GM18870 (cell line): Measurements from ENCODE around the gene TLN1.

Source experiments
- ATAC-seq: cut with Tn5 transposase; IDR thresholded peaks from one replicate; pipeline ENCODE4 v1.9.1; 2021; ENCODE audit warnings: moderate library complexity; ENCODE audit not compliant: unreplicated experiment

The TLN1 gene

GRCh38 chr9:35753466-35753865, 21.5 kb upstream of the TLN1 start:
- ATAC-seq, result no peak

DNA sequence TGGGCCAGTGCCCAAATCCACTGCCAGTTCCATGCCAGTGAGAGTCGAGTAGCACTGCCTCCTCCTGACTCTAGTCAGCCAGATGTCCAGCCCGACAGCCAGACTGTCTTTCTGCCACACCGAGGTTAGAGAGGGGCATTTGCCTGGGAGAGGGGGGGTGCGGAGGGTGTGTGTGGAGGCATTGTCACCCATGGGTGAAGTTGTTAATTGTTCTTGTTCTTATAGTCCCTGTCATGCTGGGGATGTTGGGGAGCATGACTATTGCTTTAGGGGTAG, 18.2 kb upstream of the TLN1 start:
- ATAC-seq, result no peak

DNA sequence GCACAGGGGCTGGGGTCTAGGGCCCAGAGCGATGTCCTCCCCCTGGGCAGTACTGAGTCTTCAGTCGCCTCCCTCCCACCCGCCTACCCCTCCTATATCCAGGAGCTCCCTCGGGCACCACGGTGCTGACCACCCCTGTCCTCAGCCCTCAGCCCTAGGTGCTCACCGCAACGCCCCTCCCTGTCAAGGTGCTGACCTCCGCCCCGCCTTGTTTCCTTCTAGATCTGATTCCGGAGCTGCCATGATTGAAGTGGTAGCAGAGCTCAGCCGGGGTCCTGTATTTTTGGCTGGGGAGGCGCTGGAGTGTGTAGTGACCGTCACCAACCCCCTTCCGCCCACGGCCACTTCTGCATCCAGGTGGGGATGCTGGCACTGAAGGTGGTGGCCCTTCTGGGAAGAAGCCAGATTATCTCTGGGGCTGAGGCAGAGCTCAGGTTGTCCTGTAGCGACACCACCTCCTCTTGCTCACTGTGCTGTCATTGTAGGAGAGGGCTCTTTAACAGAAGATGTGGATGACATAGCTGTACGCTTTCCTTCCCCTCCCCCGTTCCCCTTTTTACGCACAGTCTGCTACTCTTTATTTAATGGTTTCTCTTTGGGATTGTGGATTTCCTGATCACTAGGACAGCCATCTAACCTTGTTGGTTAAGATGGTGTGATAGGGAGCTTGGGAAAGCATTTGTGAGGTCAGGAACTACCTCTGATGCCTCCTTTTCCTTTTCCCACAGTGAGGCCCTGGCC, 17.7 kb upstream of the TLN1 start:
- ATAC-seq, result no peak

DNA sequence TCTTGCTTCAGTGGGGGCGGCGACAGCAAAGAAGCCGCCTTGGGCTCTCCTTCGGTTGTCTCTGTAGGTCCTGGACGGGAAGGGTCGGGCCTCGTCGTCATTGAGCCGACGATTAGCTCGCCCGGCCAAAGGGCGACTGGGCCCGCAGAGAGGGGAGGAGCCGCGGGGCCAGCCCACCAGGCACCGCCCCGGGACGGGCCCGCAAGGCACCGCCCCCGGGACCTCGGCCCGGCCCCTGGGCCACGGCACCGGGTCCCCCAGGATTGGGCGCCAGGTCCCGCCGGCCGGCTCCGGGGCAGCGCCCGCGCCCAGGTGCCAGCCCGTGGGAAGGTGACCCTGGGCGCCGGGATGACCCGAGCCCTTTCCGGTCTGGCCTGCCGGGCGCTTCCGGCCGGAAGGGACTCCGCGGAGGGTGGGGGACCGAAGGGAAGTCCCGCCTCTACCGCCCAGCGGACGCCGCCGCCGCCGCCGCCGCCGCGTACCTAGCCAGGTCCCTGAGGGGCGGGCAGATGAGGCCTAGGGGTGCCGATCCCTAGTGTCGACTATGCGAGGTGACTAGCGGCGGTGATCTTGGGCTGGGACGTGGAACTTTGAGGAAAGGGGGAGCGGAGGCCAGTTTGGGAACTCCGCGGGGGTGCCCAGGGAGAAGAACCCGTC, 17.0 kb upstream of the TLN1 start, which contains the start of the genes GBA2 and RGP1:
Gene GBA2, minus strand, starts transcription at position 371 of the 657 bp plus-strand sequence. CDS start 524 bp downstream, outside the sequence.
Gene RGP1, plus strand, starts transcription at position 430 of the 657 bp plus-strand sequence. CDS start 469 bp downstream, outside the sequence.
- ATAC-seq, result no peak

DNA sequence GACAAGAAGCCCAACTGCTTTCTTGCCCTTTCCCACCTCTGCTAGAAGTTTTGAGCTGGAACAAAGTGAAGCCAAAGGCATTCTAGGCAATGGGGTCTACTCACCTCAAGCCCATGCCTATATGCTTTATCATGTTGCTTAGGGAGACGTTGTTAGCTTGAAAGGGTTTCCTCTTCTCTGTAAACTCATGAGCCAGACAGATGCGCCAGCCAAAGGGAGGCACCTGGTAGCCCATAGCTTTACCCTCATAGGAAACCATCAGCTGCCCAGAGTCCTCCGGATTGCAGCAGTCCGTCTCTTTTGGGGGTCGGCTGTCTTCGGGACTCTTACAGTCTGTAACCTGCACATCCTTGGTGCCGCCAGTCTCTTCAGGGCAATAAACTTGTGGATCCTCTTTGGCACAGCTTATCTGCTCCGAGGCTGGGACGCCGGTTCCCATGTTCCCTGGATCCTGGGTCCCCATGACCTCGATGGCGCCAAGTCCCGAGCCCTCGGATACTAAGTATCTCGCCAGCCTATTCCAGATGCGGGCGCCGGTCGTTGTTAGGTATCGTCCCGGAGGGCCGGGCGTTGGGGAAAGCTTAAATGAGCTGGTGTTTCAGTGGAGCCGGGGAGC, 16.4 kb upstream of the TLN1 start:
- ATAC-seq, result no peak

DNA sequence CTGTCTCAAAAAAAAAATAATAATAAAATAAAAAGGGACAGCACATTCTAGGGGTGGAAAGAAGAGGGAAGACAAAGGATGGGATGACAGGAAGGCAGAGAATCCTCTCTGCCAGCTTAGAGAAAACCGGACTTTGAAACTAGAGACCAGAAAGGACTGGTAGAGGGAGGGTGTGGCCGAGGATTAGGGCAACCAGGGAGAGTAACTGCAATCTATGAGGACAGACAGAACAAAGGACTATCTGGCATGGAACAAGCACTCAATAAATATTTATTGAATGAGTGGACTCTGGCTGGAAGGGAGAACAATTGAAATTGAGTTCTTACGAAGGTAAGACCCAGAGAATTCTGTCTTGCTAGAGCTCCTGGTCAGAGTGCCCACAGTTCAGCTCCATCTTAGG, 14.6 kb upstream of the TLN1 start:
- ATAC-seq, result no peak

- ATAC-seq, result no peak
Observed at GRCh38 chr9:35745569-35745968, 13.6 kb upstream of the TLN1 start.

- ATAC-seq, result no peak
Observed at GRCh38 chr9:35743880-35744518, 12.0 kb upstream of the TLN1 start.

DNA sequence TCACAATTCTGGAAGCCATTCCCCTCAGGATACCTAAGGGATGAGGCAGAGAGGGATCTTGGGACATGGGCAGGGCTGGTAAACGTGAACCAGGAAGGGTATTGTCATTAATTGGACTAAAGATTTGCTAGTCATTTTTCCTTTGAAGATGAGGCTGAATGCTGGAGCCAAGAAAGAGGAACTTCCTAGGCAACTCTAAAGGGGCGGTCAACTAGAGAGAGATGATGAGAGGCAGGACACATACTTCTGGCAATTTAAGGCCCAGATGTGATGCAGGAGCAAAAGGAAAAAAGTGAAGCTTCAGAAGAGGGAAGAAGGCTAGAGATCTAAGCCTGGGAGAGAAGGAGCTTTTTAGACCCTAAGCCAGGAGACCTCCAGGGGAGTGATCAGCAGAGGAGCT, 11.5 kb upstream of the TLN1 start:
- ATAC-seq, result no peak

- no peak for ATAC-seq
Observed at GRCh38 chr9:35741740-35742139, 9.7 kb upstream of the TLN1 start.

- no peak for ATAC-seq
Observed at GRCh38 chr9:35740243-35740642, 8.2 kb upstream of the TLN1 start.

DNA sequence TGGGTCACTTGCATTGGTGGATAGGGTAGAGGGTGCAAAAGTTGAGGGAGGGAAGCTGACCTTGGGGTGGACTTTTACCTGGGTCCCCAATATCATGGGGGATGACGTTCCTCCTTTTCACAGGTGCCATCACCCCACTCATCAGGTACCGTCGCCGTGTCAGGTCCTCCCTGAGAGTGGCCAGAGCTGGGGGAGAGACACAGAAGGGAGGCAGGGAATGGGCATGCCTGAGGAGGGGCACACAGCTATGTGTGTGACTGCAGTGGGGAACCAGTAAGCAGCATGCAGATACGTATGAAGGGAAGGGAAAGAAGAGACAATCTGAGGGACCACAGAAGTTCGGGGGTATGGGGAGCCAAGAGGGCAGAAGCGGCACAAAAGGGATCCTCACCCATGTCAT, 6.9 kb upstream of the TLN1 start:
- no peak for ATAC-seq

- no peak for ATAC-seq
Observed at GRCh38 chr9:35738186-35738585, 6.2 kb upstream of the TLN1 start.

GRCh38 chr9:35737143-35737542, 5.1 kb upstream of the TLN1 start:
- no peak for ATAC-seq

GRCh38 chr9:35736201-35736633, 4.2 kb upstream of the TLN1 start:
- ATAC-seq, result no peak

DNA sequence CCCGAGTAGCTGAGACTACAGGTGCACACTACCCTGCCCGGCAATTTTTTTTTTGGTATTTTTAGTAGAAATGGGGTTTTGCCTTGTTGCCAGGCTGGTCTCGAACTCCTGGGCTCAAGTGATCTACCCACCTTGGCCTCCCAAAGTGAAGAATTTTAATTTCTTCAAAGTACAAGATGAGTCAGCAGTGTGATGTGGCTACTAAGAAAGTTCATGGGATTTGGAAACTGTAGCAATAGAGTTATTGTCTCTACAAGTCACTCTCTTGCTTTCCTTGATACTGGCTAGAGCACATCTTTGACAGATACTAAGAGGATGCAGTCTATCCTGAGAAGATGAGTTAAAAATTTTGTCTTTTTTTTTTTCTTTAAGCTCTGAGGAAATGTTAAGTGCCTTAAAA, 2.1 kb upstream of the TLN1 start:
- no peak for ATAC-seq

- ATAC-seq, result no peak
Observed at GRCh38 chr9:35732800-35733541, 976 bp upstream of the TLN1 start.

GRCh38 chr9:35731415-35732184, 395 bp downstream of the TLN1 start:
- no peak for ATAC-seq

DNA sequence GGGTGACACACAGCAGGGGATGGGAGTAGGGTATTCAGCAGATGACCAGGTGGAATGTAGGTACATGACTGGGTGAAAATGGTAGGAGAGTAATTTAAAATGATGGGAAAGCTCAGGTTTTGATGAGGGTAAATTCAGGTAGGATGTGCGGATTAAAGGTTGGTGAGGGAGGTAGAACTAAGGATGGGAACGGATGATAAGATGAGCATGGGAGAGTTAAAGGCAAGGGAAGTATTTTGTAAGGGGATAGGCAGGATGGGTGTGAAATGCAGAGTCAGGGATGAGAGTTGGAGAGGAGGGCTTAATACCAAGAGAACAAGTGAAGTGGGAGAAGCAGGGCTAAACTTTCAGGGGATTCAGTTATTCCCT, 1.5 kb downstream of the TLN1 start:
- no peak for ATAC-seq

DNA sequence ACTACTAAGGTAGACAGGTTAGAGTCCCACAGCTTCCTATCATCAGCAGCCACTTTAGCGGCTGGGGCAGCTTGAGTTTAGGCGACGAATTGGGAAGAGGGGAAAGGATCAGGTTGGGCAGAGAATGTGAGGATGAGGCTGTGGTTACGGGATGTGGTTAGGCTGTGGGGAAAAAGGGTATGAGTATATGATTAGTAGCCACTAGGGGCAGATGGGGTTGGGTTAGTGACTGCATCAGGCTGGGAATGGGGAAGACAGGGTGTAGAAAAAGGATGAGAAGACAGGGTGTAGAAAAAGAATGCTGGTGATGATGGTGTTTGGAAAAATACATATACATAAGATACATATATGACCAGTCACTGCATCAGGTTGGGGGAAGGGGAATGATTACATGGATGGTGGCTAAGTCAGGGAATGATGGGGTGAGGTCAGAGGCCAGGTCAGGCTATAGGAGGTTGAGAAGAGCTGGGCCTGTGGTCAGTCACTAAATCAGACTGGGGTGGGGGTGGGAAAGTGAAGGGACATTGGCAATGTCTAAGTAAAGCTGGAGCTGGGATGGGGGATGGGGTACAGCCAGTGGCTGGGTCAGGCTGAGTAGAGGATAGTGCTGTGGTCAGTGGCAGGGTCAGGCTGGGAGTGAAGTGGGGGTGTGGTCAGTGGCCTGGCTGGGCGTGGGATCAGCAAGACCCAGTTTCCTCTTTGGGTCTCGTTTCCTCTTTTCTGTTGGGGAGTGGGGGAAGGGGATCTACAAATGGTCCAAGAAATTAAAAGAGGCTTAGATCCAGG, 2.1 kb downstream of the TLN1 start:
- ATAC-seq, result no peak
